Measurements from ENCODE around the gene PHF21B. TPM values are rescaled to one million over a fixed set of nuclear protein-coding genes. Genes with fewer than 3 reads are reported as not detected.

The PHF21B gene
- total and polyA plus RNA-seq, 2 donors (not counting 3 experiments of a cell fraction or from before 2014, with no cell fraction given) = not detected

DNA sequence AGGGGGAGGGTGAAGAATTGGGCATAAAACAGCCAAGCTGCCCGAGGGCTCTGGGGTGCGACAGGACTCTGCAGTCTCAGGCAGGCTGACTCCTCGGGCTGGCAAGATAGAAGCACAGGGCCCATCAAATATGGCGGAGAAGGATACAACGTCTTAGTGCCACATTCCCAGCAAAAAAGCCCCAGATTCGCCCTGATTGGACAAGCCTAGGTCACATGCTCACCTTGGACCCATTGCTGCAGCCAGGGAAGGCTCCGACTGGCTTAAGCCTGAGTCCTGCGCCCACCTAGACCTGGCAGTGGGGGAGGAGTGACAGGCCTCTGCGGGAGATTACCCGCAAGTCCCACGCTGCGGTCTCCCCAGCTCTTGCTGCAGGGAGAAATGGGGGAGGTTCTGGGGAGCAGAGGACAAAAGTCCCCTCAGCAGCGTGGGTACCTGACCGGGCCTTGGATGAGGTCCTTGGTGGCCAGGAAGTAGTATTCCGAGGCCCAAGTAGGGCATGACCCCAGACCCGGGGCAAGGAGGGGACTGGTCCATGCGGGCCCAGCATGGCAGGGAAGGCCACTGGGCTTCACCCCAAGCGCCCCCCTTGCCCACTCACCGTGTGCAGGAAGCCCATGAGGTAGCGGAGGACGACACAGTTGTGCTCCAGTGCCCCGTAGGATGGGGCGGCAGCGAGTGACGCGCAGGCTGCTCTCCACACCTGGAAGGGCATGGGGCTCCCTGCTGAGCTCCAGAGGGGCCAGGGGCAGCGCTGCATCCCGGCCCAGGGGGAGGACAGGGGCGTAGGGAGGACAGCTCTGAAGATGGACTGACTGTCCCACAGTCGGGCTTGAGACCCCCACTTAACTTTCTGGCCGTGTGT, 144.4 kb downstream of the PHF21B start:
- H3K4me1 ChIP-seq (ENCODE audit: control insufficient read depth, extremely low read depth, insufficient read depth, low read length) = no peaks in the 10 kb centered on the region
- TF ChIP-seq FOS (IDR thresholded peaks at IDR 0.05; ENCODE audit: borderline replicate concordance, insufficient read depth, low read length) (no peak), POLR2A (IDR thresholded peaks at IDR 0.05; ENCODE audit: low read depth, low read length) (no peak), MYC (IDR thresholded peaks at IDR 0.05; ENCODE audit: low read depth, low read length) (no peak), JUN (IDR thresholded peaks at IDR 0.05; ENCODE audit: borderline replicate concordance, insufficient read depth, insufficient read length, low read depth) (no peak), EZH2 (IDR thresholded peaks at IDR 0.05; ENCODE audit: borderline replicate concordance, low read depth, low read length, severe bottlenecking) (no peak), POLR2AphosphoS5 (IDR thresholded peaks at IDR 0.05; ENCODE audit: insufficient read depth, low read depth, low read length) (no peak), GATA2 (IDR thresholded peaks at IDR 0.05; ENCODE audit: insufficient read depth, insufficient read length, low read depth, low read length) (no peak)
- TF ChIP-seq, protein P1, sequence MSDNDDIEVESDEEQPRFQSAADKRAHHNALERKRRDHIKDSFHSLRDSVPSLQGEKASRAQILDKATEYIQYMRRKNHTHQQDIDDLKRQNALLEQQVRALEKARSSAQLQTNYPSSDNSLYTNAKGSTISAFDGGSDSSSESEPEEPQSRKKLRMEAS (IDR thresholded peaks at IDR 0.05; ENCODE audit: insufficient read depth, insufficient read length) = no peak
- TF ChIP-seq, protein P2, sequence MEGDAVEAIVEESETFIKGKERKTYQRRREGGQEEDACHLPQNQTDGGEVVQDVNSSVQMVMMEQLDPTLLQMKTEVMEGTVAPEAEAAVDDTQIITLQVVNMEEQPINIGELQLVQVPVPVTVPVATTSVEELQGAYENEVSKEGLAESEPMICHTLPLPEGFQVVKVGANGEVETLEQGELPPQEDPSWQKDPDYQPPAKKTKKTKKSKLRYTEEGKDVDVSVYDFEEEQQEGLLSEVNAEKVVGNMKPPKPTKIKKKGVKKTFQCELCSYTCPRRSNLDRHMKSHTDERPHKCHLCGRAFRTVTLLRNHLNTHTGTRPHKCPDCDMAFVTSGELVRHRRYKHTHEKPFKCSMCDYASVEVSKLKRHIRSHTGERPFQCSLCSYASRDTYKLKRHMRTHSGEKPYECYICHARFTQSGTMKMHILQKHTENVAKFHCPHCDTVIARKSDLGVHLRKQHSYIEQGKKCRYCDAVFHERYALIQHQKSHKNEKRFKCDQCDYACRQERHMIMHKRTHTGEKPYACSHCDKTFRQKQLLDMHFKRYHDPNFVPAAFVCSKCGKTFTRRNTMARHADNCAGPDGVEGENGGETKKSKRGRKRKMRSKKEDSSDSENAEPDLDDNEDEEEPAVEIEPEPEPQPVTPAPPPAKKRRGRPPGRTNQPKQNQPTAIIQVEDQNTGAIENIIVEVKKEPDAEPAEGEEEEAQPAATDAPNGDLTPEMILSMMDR (IDR thresholded peaks at IDR 0.05; ENCODE audit: extremely low read depth in 1 of 2, insufficient read depth in 1 of 2, low read depth in 1 of 2, low read length in 2 of 2) = no peak
- intact Hi-C loops (cut with micrococcal nuclease) (no loop called here), dilution Hi-C loops (cut with MboI; ENCODE audit: extremely low pct_ligation_motif_present, low sequenced_read_pairs) (no loop called here)
- H3K9me1 ChIP-seq (replicated peaks; ENCODE audit: control insufficient read depth, extremely low read depth, insufficient read depth, low read length) = no peaks in the 10 kb centered on the region
- no peak overlapping the region for H3K27ac ChIP-seq (ENCODE audit: insufficient read depth, low read depth, low read length)
- ChIA-PET CTCF (no interaction called here), POLR2A (no interaction called here)
- no peaks in the 10 kb centered on the region for H3K36me3 ChIP-seq (ENCODE audit: control insufficient read depth in 2 of 2, extremely low read depth in 1 of 2, insufficient read depth in 2 of 2, low read length in 2 of 2)
- H3K9ac ChIP-seq (replicated peaks; ENCODE audit: extremely low read depth, insufficient read depth, low read length) = no peak overlapping the region
- H3K79me2 ChIP-seq (ENCODE audit: control insufficient read depth, insufficient read depth, low read length) = no peaks in the 10 kb centered on the region
- H3K9me3 ChIP-seq (replicated peaks; ENCODE audit: control insufficient read depth, insufficient read depth, low read length) = peaks cover 3% of the 10 kb centered on the region
- no peak overlapping the region for H2AFZ ChIP-seq (ENCODE audit: low read depth, low read length)
- DNase-seq (ENCODE audit: low read depth, low spot score) (no peak), FAIRE-seq (no peak)
- no peak overlapping the region for H3K4me3 ChIP-seq (replicated peaks in 1 of 3; ENCODE audit: insufficient read depth in 1 of 3, low read depth in 1 of 3, low read length in 3 of 3)
- H3K27me3 ChIP-seq (ENCODE audit: control insufficient read depth in 2 of 2, insufficient read depth in 2 of 2, low read length in 2 of 2) = no peaks in the 10 kb centered on the region
- no peaks in the 10 kb centered on the region for H4K20me1 ChIP-seq (replicated peaks; ENCODE audit: control insufficient read depth, extremely low read depth, insufficient read depth, low read length)
- no TSS peak for BruUV-seq (replicated peaks)
- H3K4me2 ChIP-seq (ENCODE audit: insufficient read depth, low read length) = no peak overlapping the region
